ENCODE measurements around the gene C12orf76. TPM values are rescaled to one million over a fixed set of nuclear protein-coding genes. Genes with fewer than 3 reads are reported as not detected.

The C12orf76 gene
- total and polyA plus RNA-seq, 9 of the 15 experiments (the other 6 are each of a cell fraction or from before 2014, with no cell fraction given) = 6.3 to 38.6 (median 12.3) TPM

GRCh38 chr12:110048242-110049027 is at the start of gene C12orf76 (continued):
- TF ChIP-seq CBFA2T2 (conservative IDR thresholded peaks at IDR 0.05) (no peak), TAF7 (tag; IDR thresholded peaks at IDR 0.05) (peak; percentile 39; the same call in 1 of the 2 replicates), SMC3 (conservative IDR thresholded peaks at IDR 0.05; ENCODE audit: insufficient read depth, low read depth, low read length) (no peak), RNF219 (CRISPR knock-in tag; IDR thresholded peaks at IDR 0.05) (0 out of 2 replicates have a peak, but pooled peaks have one; percentile 71), RFX7 (CRISPR knock-in tag; IDR thresholded peaks at IDR 0.05) (no peak), ZNF41 (CRISPR knock-in tag; conservative IDR thresholded peaks at IDR 0.05) (no peak), C11orf30 (IDR thresholded peaks at IDR 0.05; ENCODE audit: low read depth) (peak; percentile 90), ZNF644 (tag; IDR thresholded peaks at IDR 0.05; ENCODE audit: low read depth) (no peak; the same call in 1 of the 2 replicates), PHF21A (IDR thresholded peaks at IDR 0.05; ENCODE audit: borderline replicate concordance, low read depth) (peak; percentile 81; the same call in 1 of the 2 replicates), EP400 (IDR thresholded peaks at IDR 0.05) (peak; percentile 76), CREB3 (tag; conservative IDR thresholded peaks at IDR 0.05; ENCODE audit: low read depth) (no peak; the same call in 1 of the 2 replicates), MTA2 (IDR thresholded peaks at IDR 0.05; ENCODE audit: low read depth) (peak; percentile 62), ZNF561 (CRISPR knock-in tag; conservative IDR thresholded peaks at IDR 0.05) (no peak), THRB (CRISPR knock-in tag; conservative IDR thresholded peaks at IDR 0.05) (no peak), ZBTB34 (CRISPR knock-in tag; IDR thresholded peaks at IDR 0.05) (no peak), ZC3H8 (IDR thresholded peaks at IDR 0.05) (no peak), ZNF395 (CRISPR knock-in tag; IDR thresholded peaks at IDR 0.05) (peak; percentile 70), PML (IDR thresholded peaks at IDR 0.05; ENCODE audit: low read length) (0 out of 2 replicates have a peak, but pooled peaks have one; percentile 62), ZZZ3 (IDR thresholded peaks at IDR 0.05) (no peak), RNF2 (IDR thresholded peaks at IDR 0.05) (peak; percentile 65), WHSC1 (IDR thresholded peaks at IDR 0.05; ENCODE audit: low read length) (no peak), TCFL5 (CRISPR knock-in tag; conservative IDR thresholded peaks at IDR 0.05) (no peak)

All from K562 (cell line).